NT2/D1 (cell line): ENCODE results near the gene FAM169A.

Experiments used
- YY1 ChIP-seq: IDR thresholded peaks from 2 replicates; pipeline ENCODE4 v1.6.1; 2011; ENCODE audit not compliant: insufficient read length, insufficient read depth
- ZNF274 ChIP-seq: IDR thresholded peaks from 2 replicates; pipeline ENCODE4 v1.6.1; 2011; ENCODE audit warnings: mild to moderate bottlenecking, low read depth, low read length

GRCh38 chr5:74765201-74765600, 101.0 kb downstream of the FAM169A start:
- no peak for TF ChIP-seq YY1
- TF ChIP-seq ZNF274 = no peak
